GM19467 (cell line): ENCODE data around the gene OR5L1.

Source experiments
- ATAC-seq: cut with Tn5 transposase; IDR thresholded peaks from one replicate; pipeline ENCODE4 v1.9.1; 2021; ENCODE audit warnings: mild to moderate bottlenecking, moderate library complexity; ENCODE audit not compliant: unreplicated experiment

Gene OR5L1

DNA sequence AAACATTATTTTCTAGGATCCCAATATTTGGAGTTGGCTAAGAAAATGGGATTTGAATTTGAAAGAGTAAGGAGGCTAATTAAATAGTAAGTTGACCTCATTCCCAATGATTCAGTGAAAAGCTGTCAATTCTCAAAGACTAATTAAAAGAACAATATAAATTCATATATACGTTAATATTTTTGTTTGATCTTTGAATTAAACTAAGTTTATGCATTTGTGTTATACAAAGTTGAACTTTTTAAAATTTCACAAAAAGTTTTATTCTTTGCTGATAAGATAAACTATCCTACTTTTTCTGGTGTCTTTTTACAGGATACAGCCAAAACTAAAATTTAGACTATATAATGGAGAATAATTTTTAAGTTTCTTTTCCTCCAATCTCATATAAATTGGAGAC, at the start of gene OR5L1:
OR5L1 (plus strand) TSS at position 301 of the 400 bp plus-strand sequence. CDS start 100 bp downstream, outside the sequence.
- no peak for ATAC-seq

- no peak for ATAC-seq
Measured at GRCh38 chr11:55773138-55773537, 38.0 kb upstream of the OR5L1 start, which contains the start of gene OR5D13. OR5D13 (plus strand) TSS chr11:55773438; CDS start chr11:55773438, 0 bp downstream.

GRCh38 chr11:55791606-55792005, 19.6 kb upstream of the OR5L1 start:
- ATAC-seq: no peak

- no peak for ATAC-seq
Measured at GRCh38 chr11:55793321-55793720, 17.8 kb upstream of the OR5L1 start.

DNA sequence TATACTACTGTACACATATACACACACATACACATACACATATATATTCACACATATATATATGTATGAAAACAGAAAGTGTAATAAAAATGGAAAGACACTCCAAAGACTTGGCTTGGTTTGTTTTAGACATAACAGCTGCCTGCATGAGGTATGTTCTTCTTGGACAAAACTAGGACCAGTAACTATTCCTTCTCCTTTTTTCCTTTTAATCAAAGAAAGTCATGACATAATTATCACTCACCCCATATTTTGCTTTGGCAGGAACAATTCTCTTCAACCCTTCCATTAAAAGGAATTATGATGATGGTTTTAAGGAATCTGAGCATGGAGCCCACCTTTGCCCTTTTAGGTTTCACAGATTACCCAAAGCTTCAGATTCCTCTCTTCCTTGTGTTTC, 15.9 kb upstream of the OR5L1 start, which contains the start of gene OR5D14:
OR5D14 (plus strand) TSS at position 301 of the 400 bp plus-strand sequence; CDS start at position 301, 0 bp downstream.
- ATAC-seq: no peak

GRCh38 chr11:55806248-55806647, 4.9 kb upstream of the OR5L1 start:
- no peak for ATAC-seq

DNA sequence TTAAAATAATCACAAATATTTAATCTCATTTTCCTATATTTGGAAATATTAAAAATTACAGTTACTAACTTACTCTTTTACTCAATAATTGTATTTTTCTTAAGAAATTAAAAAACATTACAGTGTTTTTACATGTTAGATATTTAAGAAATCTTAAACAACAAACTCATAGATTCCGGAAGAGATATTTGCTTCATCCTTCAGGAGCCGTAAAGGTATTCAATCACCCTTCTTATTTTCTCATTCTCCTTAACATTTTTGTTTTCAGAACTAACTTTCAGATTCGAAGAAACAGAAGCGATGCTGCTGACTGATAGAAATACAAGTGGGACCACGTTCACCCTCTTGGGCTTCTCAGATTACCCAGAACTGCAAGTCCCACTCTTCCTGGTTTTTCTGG, 8.2 kb downstream of the OR5L1 start, which contains the start of gene OR5D18:
OR5D18 (plus strand) TSS at position 301 of the 400 bp plus-strand sequence; CDS start at position 301, 0 bp downstream.
- ATAC-seq: no peak

- no peak for ATAC-seq
Measured at GRCh38 chr11:55826919-55827318, 15.8 kb downstream of the OR5L1 start, which contains the start of gene OR5L2. OR5L2 (plus strand) TSS chr11:55827219; CDS start chr11:55827219, 0 bp downstream.

GRCh38 chr11:55838452-55838851, 27.3 kb downstream of the OR5L1 start, which contains the start of gene OR5D16:
OR5D16 (plus strand) TSS chr11:55838752; CDS start chr11:55838752, 0 bp downstream.
- ATAC-seq: no peak

- ATAC-seq: no peak
Measured at GRCh38 chr11:55847453-55847852, 36.3 kb downstream of the OR5L1 start.

- ATAC-seq: no peak
Measured at GRCh38 chr11:55849037-55849436, 37.9 kb downstream of the OR5L1 start.

- no peak for ATAC-seq
Measured at GRCh38 chr11:55852141-55852540, 41.0 kb downstream of the OR5L1 start.

DNA sequence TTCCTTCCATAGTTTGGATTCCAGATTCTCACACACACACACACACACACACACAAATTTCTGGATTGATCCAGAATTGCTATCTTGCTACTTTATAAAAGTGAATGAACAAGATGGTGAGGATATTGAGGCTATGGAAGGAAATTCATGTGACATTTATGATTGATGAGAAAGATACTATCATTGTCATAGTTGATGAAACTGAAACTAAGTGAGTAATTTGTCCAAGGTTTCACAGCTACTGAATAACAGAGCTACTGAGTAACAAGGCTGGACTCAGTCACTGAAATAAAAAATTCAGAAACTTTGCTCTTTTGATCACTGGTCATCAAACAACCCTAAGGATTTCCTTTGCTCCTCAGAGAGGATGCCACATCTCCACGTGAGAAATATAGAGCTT, 43.5 kb downstream of the OR5L1 start:
- no peak for ATAC-seq
